NCI-H345 treated with DMSO at 0.1 percent for 48 hours (cell line): ENCODE data around the gene OPCML.

Experiments used
- DNase-seq: peaks from one replicate; lab custom pipeline; 2025; ENCODE audit not compliant: unreplicated experiment; lab: John Stamatoyannopoulos, UW

The OPCML gene

DNA sequence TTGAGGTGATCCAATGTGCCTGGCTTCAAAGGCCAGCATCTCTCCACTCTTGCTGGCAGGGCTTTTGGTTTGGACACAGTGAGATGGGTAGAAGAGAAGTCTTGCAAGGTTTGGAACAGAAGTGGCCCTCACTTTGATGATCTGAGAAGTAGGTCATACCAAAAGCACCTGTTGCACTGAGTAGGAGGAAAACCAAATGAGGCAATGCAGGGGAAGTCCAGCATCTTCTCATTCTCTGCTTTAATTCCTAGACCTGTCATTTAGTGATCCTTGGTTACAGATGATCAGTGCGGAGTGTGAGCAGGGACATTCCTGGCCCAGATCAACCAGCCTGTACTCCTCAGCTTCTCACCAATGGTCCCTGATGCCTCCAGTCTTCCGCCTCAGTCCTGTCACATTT, 990.5 kb downstream of the OPCML start:
- DNase-seq, result no peak

DNA sequence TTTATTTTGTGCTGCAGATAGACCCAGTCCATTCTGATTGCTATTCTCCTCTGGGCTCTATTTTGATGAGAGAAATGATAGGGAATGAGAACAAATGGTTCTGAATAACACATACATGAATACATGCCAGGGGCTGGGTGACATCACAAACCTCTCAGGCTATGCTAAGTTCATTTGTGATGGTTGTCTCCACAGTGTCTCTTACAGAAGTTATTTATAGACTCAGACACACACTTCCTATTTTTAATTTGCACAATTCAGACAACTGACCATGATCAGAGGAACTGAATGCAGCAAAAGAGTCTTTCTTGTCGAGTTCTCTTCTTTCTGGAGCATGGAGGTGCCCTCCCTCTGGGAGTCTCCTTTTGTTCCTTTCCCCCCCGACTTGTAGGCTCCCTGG, 991.7 kb downstream of the OPCML start:
- no peak for DNase-seq

DNA sequence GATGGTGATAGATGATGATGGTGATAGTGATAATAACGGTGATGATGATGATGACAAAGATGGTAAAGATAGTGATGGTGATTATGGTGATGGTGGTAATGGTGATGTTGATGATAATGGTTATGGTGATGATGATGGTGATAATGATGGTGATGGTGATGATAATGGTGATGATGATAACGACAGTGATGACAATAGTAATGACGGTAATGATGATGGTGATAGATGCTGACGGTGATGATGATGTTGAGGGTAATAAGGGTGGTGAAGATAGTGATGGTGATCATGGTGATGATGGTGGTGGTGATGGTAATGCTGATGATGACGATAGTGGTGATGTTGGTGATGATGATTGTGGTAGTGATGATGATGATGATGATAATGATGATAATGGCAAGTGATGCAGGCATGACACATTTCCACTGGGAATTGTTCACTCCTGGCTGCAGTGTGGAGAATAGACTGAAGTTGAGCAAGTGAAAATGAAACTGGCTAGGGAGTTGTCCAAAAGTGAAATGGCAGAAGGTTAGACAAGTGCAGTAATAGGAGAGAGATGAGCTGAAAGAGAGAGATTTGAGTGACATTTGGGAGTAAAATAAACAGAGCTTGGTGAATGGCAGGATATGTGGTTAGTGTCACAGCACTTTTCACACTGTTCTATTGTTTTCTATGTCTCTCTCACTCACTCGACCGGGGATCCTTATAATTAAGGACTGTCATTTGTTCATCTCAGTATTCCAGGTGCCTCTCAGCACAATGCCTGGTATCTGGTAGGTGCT, 992.5 kb downstream of the OPCML start:
- peak; percentile 5 for DNase-seq

GRCh38 chr11:132538642-132539041, 993.7 kb downstream of the OPCML start:
- no peak for DNase-seq

GRCh38 chr11:132535830-132536229, 996.5 kb downstream of the OPCML start:
- DNase-seq, result peak; percentile 46

DNA sequence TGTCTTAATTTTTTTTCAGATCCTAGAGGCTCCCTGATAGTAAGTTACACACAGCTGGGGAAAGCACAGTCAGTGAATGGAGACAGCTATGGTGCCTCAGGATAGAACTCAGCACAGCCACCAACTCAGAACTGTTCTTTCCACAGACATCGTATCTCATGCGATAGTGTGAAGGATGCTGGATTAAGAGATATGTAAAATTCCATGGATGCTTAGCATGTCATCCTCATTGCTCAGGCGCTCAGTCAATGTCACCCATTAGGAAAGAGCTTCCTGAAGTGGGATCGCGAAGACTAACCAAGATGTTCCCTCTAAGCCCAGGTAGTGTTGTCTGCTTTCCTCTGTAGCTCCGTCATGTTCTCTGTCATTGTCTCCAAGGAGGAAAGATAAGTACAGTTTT, 1000.4 kb downstream of the OPCML start:
- DNase-seq, result no peak

GRCh38 chr11:132528181-132528580, 1004.1 kb downstream of the OPCML start:
- no peak for DNase-seq

- DNase-seq, result no peak
Measured at GRCh38 chr11:132523929-132524328, 1008.4 kb downstream of the OPCML start.

DNA sequence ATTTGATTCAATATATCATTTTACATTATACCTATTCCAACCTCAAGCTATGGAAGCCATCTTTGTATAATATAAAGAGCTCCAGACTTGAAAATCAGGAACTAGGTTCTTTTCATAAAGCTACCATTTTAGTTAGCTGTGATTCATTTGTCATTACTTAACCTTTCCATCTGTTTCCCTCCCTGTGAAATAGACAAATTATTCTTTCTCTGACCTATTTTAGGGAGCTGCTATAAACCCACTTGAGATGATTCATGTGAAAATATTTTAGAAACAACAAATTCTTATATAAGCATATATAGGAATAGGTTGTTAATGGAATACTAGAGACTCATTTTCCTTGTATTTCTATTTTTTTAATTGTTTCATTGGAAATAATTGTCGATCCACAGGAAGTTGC, 1012.1 kb downstream of the OPCML start:
- DNase-seq, result no peak

DNA sequence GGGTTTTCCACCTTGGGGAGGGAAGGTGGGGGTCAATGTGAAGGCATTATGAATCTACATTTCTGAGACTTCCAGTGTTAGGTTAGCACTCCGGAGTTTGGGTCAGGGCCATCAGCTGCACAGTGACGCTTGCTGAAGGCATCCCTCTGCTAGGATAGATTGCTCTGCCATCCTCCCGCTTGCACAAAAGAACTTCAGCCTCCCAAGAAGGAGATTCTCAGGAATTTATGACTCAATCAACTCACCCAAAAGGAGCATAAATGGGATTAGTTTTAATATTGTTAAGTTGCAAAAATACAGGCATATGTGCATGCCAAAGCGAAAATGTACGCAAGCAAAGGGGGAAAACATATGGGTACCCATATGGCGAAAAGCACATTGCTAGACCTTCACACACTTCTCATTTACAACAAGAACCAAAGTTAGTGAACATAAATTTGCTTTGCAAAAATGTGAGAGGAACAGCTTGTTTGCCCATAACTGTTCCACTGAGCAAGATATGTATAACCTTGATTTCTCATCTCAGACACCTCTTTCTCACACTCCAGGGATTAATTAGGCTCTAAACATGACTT, 1013.0 kb downstream of the OPCML start:
- no peak for DNase-seq

GRCh38 chr11:132504501-132505041, 1027.7 kb downstream of the OPCML start:
- DNase-seq, result no peak

DNA sequence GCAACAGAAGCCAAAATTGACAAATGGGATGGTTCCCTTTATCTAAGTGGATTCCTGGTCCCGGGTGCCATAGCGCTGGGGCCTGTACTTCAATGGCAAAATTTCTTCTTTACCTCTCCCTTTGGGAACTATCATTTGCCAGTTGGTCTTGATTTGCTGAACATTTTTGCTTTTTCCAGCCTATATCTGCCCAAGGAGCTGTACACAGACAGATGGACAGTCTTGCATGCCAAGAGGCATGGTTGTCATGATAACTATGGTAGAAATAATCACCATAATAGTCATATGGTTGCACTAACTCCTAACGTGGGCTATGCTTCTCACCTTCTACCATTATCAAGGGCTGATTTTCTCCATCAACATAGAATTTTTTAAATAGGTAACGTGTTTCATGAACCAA, 1030.9 kb downstream of the OPCML start:
- no peak for DNase-seq

DNA sequence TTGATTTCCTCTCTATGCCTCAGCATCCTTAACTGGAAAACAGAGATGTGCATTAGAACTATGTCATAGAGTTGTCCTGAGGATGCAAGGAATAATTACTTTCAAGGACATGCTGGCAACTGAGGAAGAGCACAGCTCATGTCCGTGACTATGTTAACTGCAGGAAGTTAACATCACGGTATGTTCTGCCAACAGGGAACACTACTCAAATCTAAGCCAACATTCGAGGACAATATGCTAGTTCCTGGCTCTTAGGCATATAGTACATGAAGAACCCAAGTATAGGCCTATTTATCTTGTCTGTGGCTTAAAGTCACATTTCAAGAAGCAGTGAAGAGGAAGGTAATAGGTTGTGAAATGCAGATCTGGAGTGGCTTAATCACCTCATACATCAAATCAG, 1032.6 kb downstream of the OPCML start:
- DNase-seq, result no peak

- DNase-seq, result peak; percentile 15
Measured at GRCh38 chr11:132496341-132496740, 1036.0 kb downstream of the OPCML start.

GRCh38 chr11:132493801-132494200, 1038.5 kb downstream of the OPCML start:
- DNase-seq, result no peak

DNA sequence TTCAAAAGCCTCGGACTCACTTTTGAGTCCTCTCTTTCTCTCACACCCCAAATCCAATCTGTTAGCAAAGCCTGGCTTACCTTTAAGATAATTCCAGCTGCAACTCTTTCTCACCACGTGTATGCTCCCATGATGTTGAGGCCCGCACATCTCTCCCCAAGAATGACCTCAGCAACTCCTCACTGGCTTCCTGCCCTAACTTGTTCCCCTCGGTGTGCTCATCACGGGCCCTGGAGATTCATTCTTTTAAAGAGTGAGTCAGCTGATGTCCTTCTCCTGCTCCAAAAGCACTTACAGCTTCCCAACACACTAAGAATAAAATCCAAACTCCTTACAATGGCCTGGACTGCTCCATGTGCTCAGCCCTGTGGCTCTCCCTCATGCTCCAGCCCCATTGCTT, 1041.3 kb downstream of the OPCML start:
- no peak for DNase-seq

- no peak for DNase-seq
Measured at GRCh38 chr11:132486060-132486459, 1046.2 kb downstream of the OPCML start.

DNA sequence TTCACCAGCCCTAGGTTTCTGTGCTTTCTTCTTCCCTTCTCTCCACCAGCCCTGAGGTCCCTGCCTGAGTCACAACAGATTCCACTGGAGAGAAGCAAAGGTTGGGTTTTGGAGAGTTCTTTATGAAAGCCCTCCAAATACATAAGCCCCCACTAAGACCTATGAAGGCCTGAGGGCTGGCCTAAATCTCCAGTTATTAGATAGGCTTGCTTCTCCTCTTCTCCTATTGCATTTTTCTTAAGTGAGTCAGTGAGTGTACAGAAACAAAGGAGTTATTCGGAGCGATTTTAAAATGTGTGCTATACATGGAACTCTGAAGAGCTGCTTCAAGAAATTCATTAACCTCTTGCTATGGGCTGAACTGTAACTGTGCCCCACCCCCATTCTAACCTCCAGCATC, 1057.3 kb downstream of the OPCML start:
- DNase-seq, result no peak

- DNase-seq, result no peak
Measured at GRCh38 chr11:132472411-132473172, 1059.7 kb downstream of the OPCML start.

DNA sequence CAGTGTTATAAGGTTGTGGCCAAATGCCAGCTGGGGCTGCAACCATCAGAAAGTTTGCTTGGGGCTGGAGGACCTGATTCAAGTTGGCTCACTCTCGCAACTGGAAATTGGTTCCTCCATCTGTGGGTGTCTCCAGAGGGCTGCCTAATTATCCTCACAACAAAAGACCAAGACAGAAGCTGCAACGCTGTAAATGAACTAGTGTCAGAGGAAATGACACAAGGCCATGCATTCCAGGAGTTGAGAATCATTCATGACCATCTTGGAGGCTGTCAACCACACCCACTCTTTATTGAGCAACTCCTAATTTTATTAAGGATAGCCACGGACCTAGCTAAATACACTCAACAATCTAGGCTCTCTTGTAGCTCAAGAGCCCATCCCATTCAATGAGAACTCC, 1060.8 kb downstream of the OPCML start:
- no peak for DNase-seq

- no peak for DNase-seq
Measured at GRCh38 chr11:132466983-132467382, 1065.3 kb downstream of the OPCML start.

DNA sequence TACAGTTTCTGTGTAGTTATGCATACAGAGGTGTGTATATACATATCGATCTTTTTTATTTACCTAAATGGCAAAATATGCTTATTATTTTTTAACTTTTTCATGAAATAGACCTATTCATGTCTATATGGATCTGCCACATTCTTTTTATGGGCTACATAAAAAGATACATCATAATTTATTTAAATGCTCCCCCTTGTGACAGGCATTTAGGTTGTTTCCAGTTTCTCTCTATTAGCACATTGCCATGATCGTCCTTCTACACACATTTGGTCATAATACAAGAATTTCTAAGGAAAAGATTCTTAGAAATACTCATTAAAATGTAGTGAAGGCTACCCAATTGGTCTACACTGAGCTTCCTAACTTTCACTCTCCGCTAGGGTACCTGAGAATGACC, 1067.4 kb downstream of the OPCML start:
- no peak for DNase-seq
